Stimulated activated CD8-positive, alpha-beta memory T cell treated with anti-CD3 and anti-CD28 coated beads, Interleukin-7, amount 100 ng/mL, for 24 hours (primary cell): ENCODE data around the gene KRT14.
"Not testable (repeated sequence)": the region's sequence is repeated elsewhere in the genome, so short reads cannot be mapped to it uniquely, and the experiment has no call there.

Source experiments
- DNase-seq: peaks from one replicate; pipeline ENCODE4 v3.0.0-alpha.2; 2020; ENCODE audit warnings: low read depth

KRT14 gene

GRCh38 chr17:41546819-41547218, 39.9 kb downstream of the KRT14 start:
- no peak for DNase-seq

- DNase-seq: no peak
Observed at GRCh38 chr17:41545829-41546410, 40.8 kb downstream of the KRT14 start.

- no peak for DNase-seq
Observed at GRCh38 chr17:41544935-41545334, 41.8 kb downstream of the KRT14 start.

GRCh38 chr17:41544491-41544892, 42.2 kb downstream of the KRT14 start:
- DNase-seq: no peak

GRCh38 chr17:41542786-41543185, 43.9 kb downstream of the KRT14 start:
- not testable (repeated sequence) for DNase-seq

- no peak for DNase-seq
Observed at GRCh38 chr17:41542357-41542756, 44.3 kb downstream of the KRT14 start.

- DNase-seq: no peak
Observed at GRCh38 chr17:41540921-41541625, 45.6 kb downstream of the KRT14 start.

GRCh38 chr17:41539979-41540701, 46.6 kb downstream of the KRT14 start:
- no peak for DNase-seq

- no peak for DNase-seq
Observed at GRCh38 chr17:41539071-41539492, 47.6 kb downstream of the KRT14 start.

- no peak for DNase-seq
Observed at GRCh38 chr17:41538565-41538991, 48.1 kb downstream of the KRT14 start.

- DNase-seq: no peak
Observed at GRCh38 chr17:41537990-41538389, 48.7 kb downstream of the KRT14 start.

- no peak for DNase-seq
Observed at GRCh38 chr17:41537614-41537954, 49.1 kb downstream of the KRT14 start.

GRCh38 chr17:41536741-41537613, 49.7 kb downstream of the KRT14 start:
- DNase-seq: no peak

- DNase-seq: no peak
Observed at GRCh38 chr17:41535764-41536481, 50.8 kb downstream of the KRT14 start.

GRCh38 chr17:41534899-41535546, 51.7 kb downstream of the KRT14 start:
- no peak for DNase-seq

GRCh38 chr17:41533613-41534012, 53.1 kb downstream of the KRT14 start:
- no peak for DNase-seq

GRCh38 chr17:41532947-41533570, 53.6 kb downstream of the KRT14 start:
- no peak for DNase-seq
